ENCODE data around the gene TREM1. TPM values are rescaled to one million over a fixed set of nuclear protein-coding genes. Genes with fewer than 3 reads are reported as not detected.

The TREM1 gene
- total RNA-seq, 1 donor from 2014 or later, result not detected

DNA sequence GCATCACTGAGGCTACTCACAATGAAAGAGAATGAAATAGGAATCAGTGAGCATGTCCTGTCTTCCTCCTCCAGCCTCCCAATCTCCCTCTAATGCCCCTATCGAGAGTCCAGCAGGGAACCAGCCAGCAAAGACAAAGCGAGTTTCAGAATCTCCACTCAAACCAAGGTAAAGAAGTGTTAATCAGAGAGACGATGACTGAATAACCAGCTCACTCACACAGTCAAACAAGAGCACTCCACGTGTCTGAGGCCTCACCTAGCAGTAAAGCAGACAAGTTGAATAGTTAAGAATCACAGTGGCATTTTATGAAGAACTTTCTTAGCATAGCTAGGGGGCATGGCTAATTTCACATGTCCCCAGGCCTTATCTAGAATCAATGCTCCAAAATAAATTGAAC is 3.3 kb upstream of the TREM1 start:
- Mint-ChIP-seq H3K9me3 (no peaks in the 10 kb centered on the region), H3K27ac (ENCODE audit: unreplicated experiment) (no peak overlapping the region), H3K36me3 (ENCODE audit: low read depth) (no peaks in the 10 kb centered on the region), H3K4me1 (peaks cover 11% of the 10 kb centered on the region), H3K4me3 (no peak overlapping the region), H3K27me3 (ENCODE audit: low read depth) (no peaks in the 10 kb centered on the region)
- no peak for DNase-seq (ENCODE audit: low read depth, low spot score)
- TF ChIP-seq, protein P1, sequence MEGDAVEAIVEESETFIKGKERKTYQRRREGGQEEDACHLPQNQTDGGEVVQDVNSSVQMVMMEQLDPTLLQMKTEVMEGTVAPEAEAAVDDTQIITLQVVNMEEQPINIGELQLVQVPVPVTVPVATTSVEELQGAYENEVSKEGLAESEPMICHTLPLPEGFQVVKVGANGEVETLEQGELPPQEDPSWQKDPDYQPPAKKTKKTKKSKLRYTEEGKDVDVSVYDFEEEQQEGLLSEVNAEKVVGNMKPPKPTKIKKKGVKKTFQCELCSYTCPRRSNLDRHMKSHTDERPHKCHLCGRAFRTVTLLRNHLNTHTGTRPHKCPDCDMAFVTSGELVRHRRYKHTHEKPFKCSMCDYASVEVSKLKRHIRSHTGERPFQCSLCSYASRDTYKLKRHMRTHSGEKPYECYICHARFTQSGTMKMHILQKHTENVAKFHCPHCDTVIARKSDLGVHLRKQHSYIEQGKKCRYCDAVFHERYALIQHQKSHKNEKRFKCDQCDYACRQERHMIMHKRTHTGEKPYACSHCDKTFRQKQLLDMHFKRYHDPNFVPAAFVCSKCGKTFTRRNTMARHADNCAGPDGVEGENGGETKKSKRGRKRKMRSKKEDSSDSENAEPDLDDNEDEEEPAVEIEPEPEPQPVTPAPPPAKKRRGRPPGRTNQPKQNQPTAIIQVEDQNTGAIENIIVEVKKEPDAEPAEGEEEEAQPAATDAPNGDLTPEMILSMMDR (conservative IDR thresholded peaks at IDR 0.05), result no peak

DNA sequence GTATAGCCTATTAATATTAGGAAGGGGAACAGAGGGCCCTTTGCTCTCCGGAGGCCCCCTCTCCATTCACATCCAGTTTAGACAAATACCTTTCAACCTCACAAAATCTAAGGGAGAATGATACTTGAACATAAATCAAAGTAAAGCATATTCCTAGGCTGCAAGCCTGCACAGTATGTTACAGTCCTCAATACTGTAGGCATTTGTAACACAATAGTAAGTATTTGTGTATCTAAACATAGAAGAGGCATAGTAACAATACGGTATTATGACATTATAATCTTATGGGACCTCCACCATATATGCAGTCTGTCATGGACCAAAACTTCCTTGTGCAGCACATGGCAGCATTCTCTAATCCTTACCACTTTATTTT is 2.3 kb upstream of the TREM1 start:
- Mint-ChIP-seq H3K9me3 (no peaks in the 10 kb centered on the region), H3K27ac (ENCODE audit: unreplicated experiment) (no peak overlapping the region), H3K27me3 (ENCODE audit: low read depth) (no peaks in the 10 kb centered on the region), H3K4me1 (peaks cover 11% of the 10 kb centered on the region), H3K4me3 (no peak overlapping the region), H3K36me3 (ENCODE audit: low read depth) (no peaks in the 10 kb centered on the region)
- TF ChIP-seq, protein P1 (conservative IDR thresholded peaks at IDR 0.05), result no peak
- DNase-seq (ENCODE audit: low read depth, low spot score), result no peak

DNA sequence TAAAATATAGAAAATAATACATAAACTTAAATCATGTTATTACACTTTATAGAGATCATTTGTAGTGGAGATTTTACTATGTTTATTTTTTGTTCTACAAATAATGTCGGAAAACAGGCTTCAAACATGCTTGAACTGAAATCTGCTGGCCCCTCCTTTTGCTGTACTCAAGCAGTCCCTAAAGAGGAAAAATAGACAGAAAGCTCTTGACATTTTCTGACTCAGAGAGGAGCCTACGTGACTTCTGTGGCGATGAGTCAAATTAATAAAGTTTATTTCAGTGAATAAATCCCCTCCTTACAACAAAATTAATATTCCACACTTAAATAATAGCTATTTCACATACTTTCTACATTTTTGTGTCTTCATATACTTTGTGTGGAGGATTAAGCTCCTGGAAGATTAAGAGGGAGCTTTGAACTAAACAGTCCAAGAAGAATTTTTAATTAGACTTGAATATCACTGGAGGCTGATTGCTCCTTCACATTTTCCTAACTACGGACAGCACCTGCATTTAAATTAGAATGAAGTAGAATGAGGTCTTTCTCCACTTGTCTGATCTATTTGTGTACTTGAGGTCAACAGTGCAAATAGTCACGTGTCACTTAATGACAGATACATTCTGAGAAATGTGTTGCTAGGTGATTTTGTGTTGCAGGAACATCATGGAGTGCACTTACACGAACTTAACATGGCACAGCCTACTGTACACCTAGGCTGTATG is 1.7 kb upstream of the TREM1 start:
- H3K27me3 Mint-ChIP-seq (ENCODE audit: low read depth), result no peaks in the 10 kb centered on the region
- H3K9me3 Mint-ChIP-seq, result no peaks in the 10 kb centered on the region
- TF ChIP-seq, protein P1 (conservative IDR thresholded peaks at IDR 0.05), result no peak
- H3K4me3 Mint-ChIP-seq, result no peak overlapping the region
- H3K36me3 Mint-ChIP-seq (ENCODE audit: low read depth), result no peaks in the 10 kb centered on the region
- peaks cover 11% of the 10 kb centered on the region for H3K4me1 Mint-ChIP-seq
- no peak overlapping the region for H3K27ac Mint-ChIP-seq (ENCODE audit: unreplicated experiment)
- DNase-seq (ENCODE audit: low read depth, low spot score), result no peak

DNA sequence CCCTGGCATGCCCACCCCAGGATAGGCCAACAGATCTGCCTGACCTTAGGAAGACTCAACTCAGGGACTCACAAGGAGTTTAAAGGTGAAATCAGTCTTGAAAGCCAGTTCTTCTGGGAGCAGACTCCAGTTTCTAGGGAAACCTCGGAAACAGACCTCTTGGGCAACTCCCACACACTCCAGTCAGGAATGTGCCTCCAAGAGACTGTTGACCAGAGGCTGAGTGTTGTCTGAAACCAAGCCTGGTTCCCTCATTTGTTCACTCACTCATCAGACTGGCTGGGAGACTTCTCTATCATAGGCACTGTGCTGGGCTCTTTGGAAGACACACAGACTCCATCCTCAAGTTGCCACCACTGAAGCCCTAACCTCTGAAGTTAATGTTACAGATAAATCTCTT is 1.8 kb downstream of the TREM1 start:
- H3K4me3 Mint-ChIP-seq, result no peak overlapping the region
- peaks cover 3% of the 10 kb centered on the region for H3K9me3 Mint-ChIP-seq
- peaks cover 7% of the 10 kb centered on the region for H3K4me1 Mint-ChIP-seq
- H3K27ac Mint-ChIP-seq (ENCODE audit: unreplicated experiment), result no peak overlapping the region
- H3K27me3 Mint-ChIP-seq (ENCODE audit: low read depth), result no peaks in the 10 kb centered on the region
- no peaks in the 10 kb centered on the region for H3K36me3 Mint-ChIP-seq (ENCODE audit: low read depth)
- no peak for DNase-seq (ENCODE audit: low read depth, low spot score)
- TF ChIP-seq, protein P1 (conservative IDR thresholded peaks at IDR 0.05), result no peak

DNA sequence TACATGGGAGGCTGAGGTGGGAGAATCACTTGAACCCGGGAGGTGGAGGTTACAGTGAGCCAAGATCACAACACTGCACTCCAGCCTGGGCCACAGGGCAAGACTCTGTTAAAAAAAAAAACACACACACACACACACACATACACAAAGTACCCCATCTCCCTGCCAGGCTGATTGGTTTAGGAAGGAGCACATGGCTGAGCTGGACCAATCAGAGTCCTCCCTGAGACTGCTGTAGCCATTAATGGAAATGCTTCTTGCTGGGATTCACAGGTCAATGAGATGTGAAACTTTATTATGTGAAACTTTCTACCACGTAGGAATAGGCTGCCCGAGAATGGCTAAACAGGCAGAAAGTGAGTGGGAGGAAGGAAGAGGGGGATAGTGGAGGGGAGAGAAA is 2.9 kb downstream of the TREM1 start:
- Mint-ChIP-seq H3K36me3 (ENCODE audit: low read depth) (no peaks in the 10 kb centered on the region), H3K27ac (ENCODE audit: unreplicated experiment) (no peak overlapping the region), H3K27me3 (ENCODE audit: low read depth) (peaks cover 7% of the 10 kb centered on the region), H3K9me3 (peaks cover 3% of the 10 kb centered on the region), H3K4me3 (no peak overlapping the region), H3K4me1 (peaks cover 13% of the 10 kb centered on the region)
- DNase-seq (ENCODE audit: low read depth, low spot score), result no peak
- TF ChIP-seq, protein P1 (conservative IDR thresholded peaks at IDR 0.05), result no peak

Data from neural crest cell (in vitro differentiated cells).